WTC11 (cell line): Measurements from ENCODE around the gene LRSAM1.

Source experiments
- CTCF ChIP-seq: fragments of 200-600 bp; IDR thresholded peaks from 2 replicates; pipeline ENCODE4 v1.8.0; 2022; ENCODE audit warnings: antibody characterized with exemption
- E2F4 ChIP-seq: sonication (generic); formaldehyde crosslinking; IDR thresholded peaks from 2 replicates; pipeline ENCODE4 v1.8.1; 2022; ENCODE audit warnings: low read depth, mild to moderate bottlenecking, moderate library complexity, missing genetic modification reagents, borderline replicate concordance
- NFATC4 ChIP-seq: fragments of 250-450 bp; sonication (Bioruptor Pico); IDR thresholded peaks from 2 replicates; pipeline ENCODE4 v1.9.0; 2021; ENCODE audit warnings: mild to moderate bottlenecking
- PRDM15 ChIP-seq: sonication (generic); formaldehyde crosslinking; IDR thresholded peaks from 2 replicates; pipeline ENCODE4 v1.8.0; 2022; ENCODE audit warnings: missing genetic modification reagents
- SMAD4 ChIP-seq: sonication (generic); formaldehyde crosslinking; IDR thresholded peaks from 2 replicates; pipeline ENCODE4 v1.8.0; 2022; ENCODE audit warnings: mild to moderate bottlenecking, missing genetic modification reagents
- TEAD4 ChIP-seq: sonication (generic); formaldehyde crosslinking; IDR thresholded peaks from 2 replicates; pipeline ENCODE4 v1.8.0; 2022; ENCODE audit warnings: mild to moderate bottlenecking, missing genetic modification reagents
- USF2 ChIP-seq: sonication (generic); formaldehyde crosslinking; IDR thresholded peaks from 2 replicates; pipeline ENCODE4 v1.8.1; 2023; ENCODE audit warnings: mild to moderate bottlenecking, missing genetic modification reagents, moderate library complexity

- TF ChIP-seq CTCF (no peak), NFATC4 (no peak), USF2 (CRISPR knock-in tag) (no peak), SMAD4 (no peak), E2F4 (CRISPR knock-in tag) (no peak), TEAD4 (CRISPR knock-in tag) (no peak), PRDM15 (no peak)
Measured at GRCh38 chr9:127534250-127534906, 83.1 kb downstream of the LRSAM1 start.
